HG02970 (cell line): ENCODE results near the gene SORBS2.

Experiments used
- ATAC-seq: cut with Tn5 transposase; IDR thresholded peaks from one replicate; pipeline ENCODE4 v1.9.1; 2021; ENCODE audit warnings: mild to moderate bottlenecking, moderate library complexity, moderate number of reproducible peaks; ENCODE audit not compliant: unreplicated experiment, low FRiP score

Gene SORBS2

GRCh38 chr4:185743722-185744487 lies 68.1 kb downstream of the SORBS2 start:
- no peak for ATAC-seq

GRCh38 chr4:185742766-185743165 lies 69.2 kb downstream of the SORBS2 start:
- ATAC-seq = no peak

DNA sequence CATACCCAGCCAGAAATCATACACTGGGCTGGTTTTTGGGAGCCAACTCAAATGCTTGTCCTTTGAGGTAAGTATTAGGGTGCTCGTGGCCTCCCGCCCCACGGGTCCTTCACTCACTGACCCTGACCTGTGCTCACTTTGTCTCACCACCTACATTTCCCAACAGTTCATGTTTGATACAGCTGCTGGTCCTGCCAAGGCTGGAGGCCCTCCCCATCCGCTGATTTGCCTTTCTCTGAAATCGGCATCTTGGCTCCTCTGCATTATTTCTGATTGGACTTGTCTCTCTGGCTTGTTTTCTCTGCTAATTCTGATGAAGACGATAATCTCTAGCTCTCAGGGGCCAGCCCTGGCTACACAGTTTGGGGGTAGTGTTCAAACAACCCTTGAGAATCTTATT lies 70.2 kb downstream of the SORBS2 start:
- no peak for ATAC-seq

GRCh38 chr4:185740471-185740873 lies 71.5 kb downstream of the SORBS2 start:
- ATAC-seq = no peak

DNA sequence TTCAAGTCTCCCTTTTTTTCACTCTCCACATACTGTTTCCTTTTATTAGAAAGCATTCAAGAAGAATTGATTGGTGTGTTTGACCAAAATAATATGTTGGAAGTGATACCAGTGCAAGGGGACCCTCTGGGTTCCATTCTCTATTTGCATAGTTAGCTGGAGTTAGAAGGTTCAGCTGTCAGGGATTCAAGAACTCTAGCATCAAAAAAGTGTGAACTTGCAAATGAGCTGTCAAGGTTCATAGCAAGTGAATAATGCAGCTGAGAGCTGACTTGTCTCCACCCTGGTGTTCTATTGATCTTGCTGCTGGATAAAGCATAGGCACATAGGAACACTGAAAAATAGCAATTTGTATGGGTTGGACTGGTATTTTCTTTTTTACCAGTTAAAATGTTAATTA lies 73.2 kb downstream of the SORBS2 start:
- no peak for ATAC-seq

- no peak for ATAC-seq
Measured at GRCh38 chr4:185738038-185738552, 73.9 kb downstream of the SORBS2 start.

DNA sequence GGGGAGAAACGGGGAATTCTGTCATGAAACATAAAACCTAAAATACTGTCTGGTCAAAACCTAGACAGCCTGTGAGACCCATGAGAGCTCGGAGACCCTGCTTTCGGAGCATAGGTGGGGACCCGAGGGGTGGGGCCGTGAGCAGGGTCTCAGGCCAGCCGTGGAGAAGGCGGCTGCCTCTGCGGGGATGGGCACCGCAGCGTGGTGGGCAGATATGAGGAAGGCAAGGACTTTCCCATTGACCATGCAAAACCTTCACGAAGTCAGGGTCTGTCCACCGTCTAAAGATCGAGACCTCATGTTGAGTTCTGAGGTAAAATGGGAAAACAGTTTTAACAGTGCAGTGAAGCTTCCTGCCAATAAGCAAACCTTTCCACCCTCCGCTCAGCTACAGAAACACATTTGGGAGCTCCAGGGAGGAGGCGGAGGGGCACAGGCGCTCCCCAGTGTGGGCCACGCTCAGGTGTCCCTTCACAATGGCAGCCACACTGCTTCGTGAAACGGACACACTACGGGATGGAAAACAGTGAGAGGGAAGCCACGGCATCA lies 74.4 kb downstream of the SORBS2 start:
- ATAC-seq = no peak

DNA sequence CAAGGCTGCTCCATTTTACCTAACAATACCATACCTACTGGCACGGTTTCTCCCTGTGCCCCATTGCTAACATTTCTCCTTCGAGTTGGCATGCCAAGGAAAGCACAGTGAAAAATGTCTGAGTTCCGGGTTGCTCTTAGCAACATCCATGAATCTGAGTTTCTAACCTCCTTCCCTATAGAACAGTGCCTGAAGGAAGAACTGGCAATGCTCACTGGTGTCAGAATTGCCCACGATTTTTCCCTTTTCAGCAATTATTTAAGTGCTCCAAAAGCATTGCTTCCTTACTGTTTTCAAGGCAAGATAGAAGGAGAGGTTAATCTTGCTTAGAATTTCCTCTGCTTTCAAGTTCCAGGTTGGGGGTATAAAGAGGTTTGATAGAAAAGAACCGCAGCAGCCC lies 75.1 kb downstream of the SORBS2 start:
- no peak for ATAC-seq

GRCh38 chr4:185735866-185736400 lies 76.1 kb downstream of the SORBS2 start:
- no peak for ATAC-seq

DNA sequence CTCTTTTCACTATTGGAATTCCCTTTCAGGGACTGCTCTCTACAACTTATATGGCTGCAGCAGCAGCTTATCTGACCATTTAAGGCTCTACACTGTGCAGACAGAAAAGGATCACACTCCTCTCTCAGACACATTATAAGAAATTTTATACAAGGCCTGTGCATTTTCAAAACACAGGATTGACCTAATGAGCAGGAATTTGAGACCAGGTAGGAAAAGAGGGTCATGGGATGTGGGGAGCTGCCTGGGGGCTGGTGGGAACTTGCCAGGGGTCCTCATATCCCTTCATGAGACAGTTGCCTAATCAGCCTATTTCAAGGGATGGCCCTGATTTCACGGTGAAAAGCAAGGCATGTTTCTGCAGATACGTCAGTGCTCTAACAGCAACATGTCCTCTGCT lies 77.1 kb downstream of the SORBS2 start:
- no peak for ATAC-seq

DNA sequence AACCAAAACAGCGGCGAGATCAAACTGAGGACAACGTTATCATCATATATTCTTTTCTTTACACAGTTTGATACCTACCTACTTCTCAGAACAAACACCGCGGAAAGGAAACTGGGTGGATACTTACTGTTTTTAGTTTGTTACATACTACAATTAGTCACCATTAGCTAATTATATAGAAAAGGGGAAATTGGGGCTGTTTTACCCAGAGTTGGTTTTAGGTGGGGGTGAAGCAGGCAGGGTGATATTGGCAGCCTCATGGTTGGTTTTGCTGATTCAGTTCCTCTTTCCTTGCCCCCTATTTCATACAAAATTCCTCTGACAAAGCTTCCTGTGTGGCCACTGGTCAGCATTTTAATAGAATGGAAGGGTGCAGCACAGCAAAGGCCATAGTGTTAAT lies 77.8 kb downstream of the SORBS2 start:
- ATAC-seq = peak; percentile 46

- peak; percentile 37 for ATAC-seq
Measured at GRCh38 chr4:185730849-185731608, 81.0 kb downstream of the SORBS2 start.

DNA sequence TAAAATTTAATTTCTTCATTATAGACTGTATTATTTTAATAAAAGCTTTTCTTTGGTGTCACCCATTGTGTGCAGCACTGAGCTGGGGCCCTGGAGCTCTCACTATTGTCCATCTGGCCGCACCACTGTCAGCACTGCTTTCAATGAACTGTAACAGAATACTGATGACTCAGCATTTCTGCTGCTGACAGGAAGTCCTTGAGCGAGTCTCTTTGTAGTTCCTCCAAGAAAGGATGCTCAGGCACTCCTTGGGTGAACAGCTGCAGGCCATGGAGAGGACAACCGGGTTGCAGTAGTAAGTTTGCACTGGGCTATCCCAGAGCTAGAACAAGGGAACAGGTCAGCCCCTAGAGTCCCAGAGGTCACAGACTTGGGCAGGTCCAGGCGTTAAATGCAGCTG lies 81.6 kb downstream of the SORBS2 start:
- peak; percentile 31 for ATAC-seq

- no peak for ATAC-seq
Measured at GRCh38 chr4:185729391-185729804, 82.6 kb downstream of the SORBS2 start.

GRCh38 chr4:185728893-185729292 lies 83.1 kb downstream of the SORBS2 start:
- ATAC-seq = no peak

DNA sequence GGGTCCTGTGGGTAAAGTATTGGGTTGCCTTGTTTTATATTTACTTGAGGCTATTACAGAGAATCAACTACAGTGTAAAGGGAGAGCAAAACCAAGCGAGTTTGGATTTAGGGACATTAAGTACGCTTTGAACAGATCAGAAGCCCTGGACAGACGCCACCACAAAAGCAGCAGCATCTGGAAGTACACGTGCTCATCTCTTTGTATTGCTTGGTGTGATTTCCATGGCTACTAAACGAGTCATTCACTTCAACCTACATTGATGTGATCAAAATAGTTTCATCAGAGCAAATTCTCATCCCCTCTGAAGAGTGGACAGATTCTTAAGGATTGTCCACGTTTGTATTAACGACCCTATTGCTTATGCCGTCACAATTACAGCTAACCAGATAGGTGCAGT lies 85.1 kb downstream of the SORBS2 start:
- no peak for ATAC-seq

GRCh38 chr4:185723631-185724260 lies 88.2 kb downstream of the SORBS2 start:
- ATAC-seq = no peak

- ATAC-seq = no peak
Measured at GRCh38 chr4:185722029-185722316, 90.0 kb downstream of the SORBS2 start.

- no peak for ATAC-seq
Measured at GRCh38 chr4:185721190-185722028, 90.6 kb downstream of the SORBS2 start.

GRCh38 chr4:185719500-185719858 lies 92.5 kb downstream of the SORBS2 start:
- no peak for ATAC-seq
